COR-L47 (cell line): ENCODE data around the gene KIF2C.
"Not testable (repeated sequence)": the region's sequence is repeated elsewhere in the genome, so short reads cannot be mapped to it uniquely, and the experiment has no call there.

ENCODE experiments used
- DNase-seq: peaks from one replicate; lab custom pipeline; 2025; lab: John Stamatoyannopoulos, UW

The KIF2C gene

DNA sequence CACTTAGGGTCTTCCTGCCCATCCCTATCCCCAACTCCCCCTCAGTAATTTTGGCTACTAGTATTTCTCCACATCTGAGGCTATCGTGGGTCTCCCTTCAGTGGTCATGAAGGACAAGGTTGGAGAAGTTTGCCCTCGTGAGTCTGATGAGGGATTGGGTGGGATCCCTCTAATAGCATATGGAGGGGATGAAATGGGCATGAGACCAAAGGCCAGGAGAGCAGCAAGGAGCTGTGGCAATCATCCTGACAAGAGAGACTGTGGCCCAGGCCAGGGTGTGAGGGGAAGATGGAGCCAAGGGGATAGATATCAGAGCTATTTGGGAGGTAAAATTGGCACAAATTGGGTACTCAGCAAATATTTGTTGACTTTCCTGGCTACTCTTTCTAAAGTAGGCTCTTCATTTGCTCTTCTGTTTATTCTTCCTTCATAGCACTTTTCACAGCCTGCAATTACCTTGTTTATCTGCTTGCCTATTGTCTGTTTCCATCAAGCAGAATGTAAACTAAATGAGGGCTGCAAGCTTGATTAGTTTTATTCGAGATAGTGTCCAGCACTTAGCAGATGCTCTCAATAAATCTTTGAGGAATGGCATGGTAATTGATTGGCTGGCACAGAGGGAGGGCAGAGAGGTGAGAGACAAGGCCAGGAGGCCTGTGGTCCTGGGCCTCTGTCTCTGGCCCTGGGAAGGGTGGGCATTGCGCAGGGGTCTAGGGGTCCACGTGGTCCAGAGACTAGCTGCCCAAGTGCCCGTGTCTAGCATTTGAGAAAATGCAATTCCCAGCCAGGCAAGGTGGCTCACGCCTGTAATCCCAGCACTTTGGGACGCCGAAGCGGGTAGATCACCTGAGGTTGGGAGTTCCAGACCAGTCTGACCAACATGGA, 59.1 kb downstream of the KIF2C start:
- DNase-seq: peak; percentile 13

GRCh38 chr1:44799770-44800584, 60.3 kb downstream of the KIF2C start, which contains the start of gene PLK3:
Gene PLK3, plus strand, starts transcription at chr1:44800377. Its CDS starts 87 bp downstream, at chr1:44800464.
- peak; percentile 87 for DNase-seq

- no peak for DNase-seq
Measured at GRCh38 chr1:44801491-44802305, 62.1 kb downstream of the KIF2C start.

- no peak for DNase-seq
Measured at GRCh38 chr1:44802306-44803061, 62.8 kb downstream of the KIF2C start.

- DNase-seq: no peak
Measured at GRCh38 chr1:44803062-44803311, 63.4 kb downstream of the KIF2C start.

- DNase-seq: no peak
Measured at GRCh38 chr1:44803312-44804095, 63.9 kb downstream of the KIF2C start.

- DNase-seq: no peak
Measured at GRCh38 chr1:44805311-44806024, 65.8 kb downstream of the KIF2C start.

DNA sequence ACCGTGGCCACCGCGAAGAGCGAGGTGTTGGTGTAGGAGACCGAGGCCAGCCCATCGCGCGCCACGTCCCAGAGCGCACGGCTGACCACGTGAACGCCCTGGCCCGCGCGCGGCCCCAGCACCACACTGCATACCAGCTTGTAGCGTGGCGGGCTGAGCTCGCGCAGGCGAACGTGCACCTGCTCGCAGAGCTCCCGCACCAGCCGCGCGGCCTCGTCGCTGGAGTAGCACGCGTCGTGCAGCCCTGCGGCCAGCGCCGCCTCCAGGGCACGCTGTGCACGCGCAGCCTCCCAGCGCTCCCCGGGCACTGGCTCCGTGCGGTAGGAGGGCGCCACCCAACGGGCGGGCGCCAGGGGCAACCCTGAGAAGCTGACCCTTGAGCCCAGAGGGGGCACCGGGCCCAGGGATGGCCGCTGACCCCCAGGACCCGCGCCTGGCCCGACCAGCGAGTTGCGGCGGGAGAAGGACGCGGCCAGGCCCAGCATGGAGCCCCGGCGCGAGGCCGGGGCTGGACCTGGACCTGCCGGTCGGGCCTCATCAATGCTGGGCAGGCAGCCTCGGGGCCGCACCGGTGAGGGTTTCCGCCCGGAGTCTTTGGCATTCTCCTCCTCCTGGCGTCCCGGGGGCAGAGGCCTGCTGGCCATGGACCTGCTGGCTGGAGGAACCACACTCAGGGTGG, 66.5 kb downstream of the KIF2C start:
- no peak for DNase-seq

- no peak for DNase-seq
Measured at GRCh38 chr1:44806704-44807363, 67.2 kb downstream of the KIF2C start, which contains the start of gene DYNLT4. Gene DYNLT4, minus strand, starts transcription at chr1:44807351. Its CDS starts 683 bp downstream, at chr1:44806668.

GRCh38 chr1:44807364-44808062, 67.9 kb downstream of the KIF2C start:
- DNase-seq: no peak

- no peak for DNase-seq
Measured at GRCh38 chr1:44808063-44808937, 68.7 kb downstream of the KIF2C start, which contains the start of gene BTBD19. Gene BTBD19, plus strand, starts transcription at chr1:44808523. Its CDS starts 298 bp downstream, at chr1:44808821.

DNA sequence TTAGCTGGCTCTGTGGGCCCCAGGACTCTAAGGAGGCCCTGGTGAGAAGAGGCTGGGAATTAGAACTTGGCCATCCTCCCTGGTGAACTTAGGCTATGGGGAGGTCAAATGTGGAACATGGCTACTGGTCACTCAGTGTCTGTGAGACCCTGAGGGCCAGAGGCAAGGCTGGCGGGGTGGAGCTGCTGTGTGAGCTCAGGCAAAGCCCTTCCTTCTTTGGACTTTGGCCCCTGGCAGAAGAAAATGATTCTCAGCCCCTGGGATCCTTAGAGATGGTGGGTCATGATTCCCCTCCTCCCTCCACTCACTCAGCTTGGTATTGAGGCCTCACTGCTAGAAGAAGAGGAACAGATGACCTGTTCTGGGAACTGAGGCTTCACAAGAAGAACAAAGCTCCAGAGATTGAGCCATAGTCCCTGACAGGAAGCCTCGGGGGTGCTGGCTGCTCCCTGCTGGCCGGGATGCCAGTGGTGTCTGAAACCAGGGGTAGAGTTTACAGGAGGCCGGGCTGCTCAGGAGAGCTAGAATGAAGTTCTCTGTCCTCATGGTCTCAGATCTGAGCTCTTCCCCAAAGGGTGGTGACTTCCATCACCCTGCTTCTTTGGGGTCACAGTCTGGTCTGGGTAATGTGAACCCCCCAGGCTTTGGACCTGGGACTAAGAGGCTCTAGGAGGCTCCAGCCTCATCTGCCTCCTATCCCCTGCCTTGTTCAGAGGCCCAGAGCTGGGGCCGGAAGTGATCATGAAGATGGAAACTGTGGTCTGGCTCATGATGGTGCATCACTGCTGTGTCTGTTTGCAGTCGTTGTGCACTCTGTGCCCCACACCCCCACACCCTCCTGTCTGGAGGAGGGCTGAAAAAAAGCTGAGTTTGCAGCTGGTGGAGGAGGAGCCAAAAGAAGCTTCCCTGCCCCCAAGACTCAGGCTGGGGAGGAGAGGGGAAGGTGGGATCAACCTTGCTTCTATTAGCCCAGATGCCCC, 69.6 kb downstream of the KIF2C start:
- DNase-seq: no peak

- DNase-seq: peak; percentile 84
Measured at GRCh38 chr1:44810101-44810761, 70.6 kb downstream of the KIF2C start.

DNA sequence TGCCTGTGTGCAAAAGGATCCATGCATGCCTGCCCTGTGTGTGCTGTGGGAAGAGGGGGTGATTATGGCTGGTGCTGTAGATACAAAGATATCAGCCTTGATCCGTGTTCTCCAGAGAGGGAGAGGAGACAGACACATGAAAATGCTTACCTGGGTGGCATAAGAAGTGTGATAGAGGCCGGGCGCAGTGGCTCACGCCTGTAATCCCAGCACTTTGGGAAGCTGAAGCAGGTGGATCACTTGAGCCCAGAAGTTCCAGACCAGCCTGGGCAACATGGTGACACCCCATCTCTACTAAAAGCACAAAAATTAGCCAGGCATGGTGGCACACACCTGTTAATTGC, 71.1 kb downstream of the KIF2C start:
- DNase-seq: not testable (repeated sequence)

DNA sequence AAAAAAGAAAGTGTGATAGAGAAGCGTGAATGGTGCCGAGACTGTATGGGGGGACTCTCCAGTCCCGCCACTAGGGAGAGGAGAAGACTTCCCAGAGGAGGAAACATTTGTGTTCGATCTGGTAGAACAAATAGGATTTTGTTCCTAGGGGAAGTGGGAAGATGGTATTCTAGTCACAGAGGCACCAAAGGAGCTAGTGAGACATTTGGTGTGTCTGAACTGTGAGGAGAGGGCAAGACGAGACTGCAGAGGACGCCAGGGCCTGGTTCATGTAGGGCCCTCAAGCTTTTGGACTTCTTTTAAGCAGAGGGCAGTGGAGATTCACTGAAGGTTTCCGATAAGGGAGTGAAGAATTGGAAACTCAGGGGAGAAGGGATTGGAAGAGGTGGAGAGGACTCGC, 71.6 kb downstream of the KIF2C start:
- DNase-seq: no peak
